Activated CD4-positive, alpha-beta T cell treated with anti-CD3 and anti-CD28 coated beads, Interleukin-10, Interleukin-2, amounts not matched to agents 100 ng/mL and 50 ng/mL, durations not matched to agents 16 hours and 8 hours (primary cell): ENCODE measurements around the gene C6orf47.

Experiments used
- DNase-seq: peaks from one replicate; pipeline ENCODE4 v3.0.0-alpha.2; 2020

The C6orf47 gene

GRCh38 chr6:31658983-31659648 lies 1.5 kb downstream of the C6orf47 start:
- no peak for DNase-seq

DNA sequence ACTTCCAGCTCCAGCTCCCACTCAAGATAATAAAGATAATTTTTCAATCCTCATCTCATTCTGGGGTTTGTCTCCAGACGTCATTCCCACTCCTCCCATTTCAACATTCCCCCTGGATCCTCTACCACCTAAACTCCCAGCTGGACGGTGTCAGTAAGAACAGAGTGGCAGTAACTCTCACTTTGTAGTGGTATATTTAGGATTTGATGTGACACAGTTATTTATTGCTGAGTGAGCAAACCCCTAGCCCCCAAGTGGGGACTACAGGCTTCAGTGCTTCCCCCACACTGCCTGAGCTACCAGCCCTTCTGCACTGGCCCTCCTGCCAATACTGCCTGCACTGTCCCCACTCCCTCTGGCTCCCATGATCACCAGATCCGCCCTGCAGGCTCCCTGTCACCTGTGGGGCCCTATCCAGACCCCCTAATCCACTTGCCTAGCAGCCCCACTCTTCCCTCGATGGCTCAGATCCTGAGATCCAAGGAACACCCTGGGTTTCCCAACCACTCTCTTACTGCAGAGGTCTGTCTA lies 2.4 kb downstream of the C6orf47 start:
- DNase-seq: no peak

- peak; percentile 45 for DNase-seq
Measured at GRCh38 chr6:31657406-31658157, 3.0 kb downstream of the C6orf47 start.

- DNase-seq: no peak
Measured at GRCh38 chr6:31655349-31656237, 5.0 kb downstream of the C6orf47 start, which contains the start of gene APOM. APOM (plus strand) TSS chr6:31655894; CDS start chr6:31655967, 73 bp downstream.

DNA sequence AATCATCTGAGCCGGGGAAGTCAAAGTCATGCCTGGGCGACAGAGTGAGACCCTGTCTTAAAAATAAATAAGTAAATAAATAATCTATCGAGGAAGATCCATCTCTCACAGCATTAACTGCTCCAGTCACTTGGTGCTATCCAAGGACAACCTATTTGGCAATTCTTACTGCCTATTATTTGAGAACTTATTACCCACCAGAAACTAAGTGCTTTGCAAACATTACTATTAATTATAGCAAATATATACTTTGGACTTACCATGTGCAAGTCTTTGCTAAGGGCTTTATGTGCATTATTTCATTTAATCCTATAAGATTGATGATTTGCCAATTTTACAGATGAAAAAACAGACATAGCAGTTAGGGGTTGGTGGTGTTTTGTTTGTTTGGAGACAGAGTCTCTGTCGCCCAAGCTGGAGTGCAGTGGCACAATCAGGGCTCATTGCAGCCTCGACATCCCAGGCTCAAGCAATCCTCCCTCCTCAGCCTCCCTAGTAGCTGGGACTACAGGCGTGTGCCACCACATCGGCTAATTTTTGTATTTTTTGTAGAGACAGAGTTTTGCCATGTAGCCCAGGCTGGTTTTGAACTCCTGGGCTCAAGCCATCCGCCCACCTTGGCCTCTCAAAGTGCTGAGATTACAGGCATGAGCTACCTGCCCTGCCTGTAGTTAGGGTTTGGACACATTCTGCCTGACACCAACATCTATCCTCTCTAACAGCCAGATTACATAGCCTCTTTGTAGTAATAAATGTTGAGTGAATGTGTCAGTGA lies 5.8 kb downstream of the C6orf47 start:
- DNase-seq: no peak

DNA sequence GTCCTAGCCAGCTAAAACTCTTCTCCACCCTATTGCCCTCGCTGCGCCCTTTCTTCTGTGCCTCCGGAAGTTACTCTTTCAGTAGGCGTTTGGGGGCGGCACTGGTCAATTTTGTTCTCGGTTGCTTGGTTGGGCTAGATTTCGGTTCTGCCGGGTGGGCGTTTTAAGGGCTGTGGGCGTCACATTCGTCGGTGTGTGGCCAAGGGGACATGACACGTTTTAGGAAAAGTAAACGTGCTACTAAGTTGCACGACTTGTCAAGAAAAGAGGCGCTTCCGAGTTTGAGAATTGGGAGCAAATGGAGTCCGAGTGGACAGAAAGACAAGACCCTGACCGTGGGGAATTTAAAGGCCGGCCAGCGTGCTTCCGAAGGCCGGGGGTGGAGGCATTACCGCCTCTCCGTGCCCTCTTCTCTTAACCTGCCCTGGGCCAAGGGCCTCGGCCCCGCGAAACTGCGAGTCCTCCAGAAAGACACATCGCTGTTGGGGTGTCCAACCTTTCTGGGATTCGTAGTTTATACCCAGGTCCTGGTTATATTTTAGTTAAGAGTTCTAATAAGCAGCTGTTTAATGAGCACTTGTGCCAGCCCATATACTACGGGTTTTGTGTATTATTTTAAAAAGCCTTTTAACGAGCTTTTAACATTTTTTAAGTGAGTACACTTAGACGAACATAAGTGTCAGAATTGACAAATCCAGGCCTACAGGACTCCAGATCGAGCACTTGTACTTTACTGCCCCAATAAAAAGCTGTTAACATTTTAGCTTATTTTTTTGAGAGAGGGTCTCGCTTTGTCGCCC lies 7.5 kb downstream of the C6orf47 start:
- peak; percentile 92 for DNase-seq

DNA sequence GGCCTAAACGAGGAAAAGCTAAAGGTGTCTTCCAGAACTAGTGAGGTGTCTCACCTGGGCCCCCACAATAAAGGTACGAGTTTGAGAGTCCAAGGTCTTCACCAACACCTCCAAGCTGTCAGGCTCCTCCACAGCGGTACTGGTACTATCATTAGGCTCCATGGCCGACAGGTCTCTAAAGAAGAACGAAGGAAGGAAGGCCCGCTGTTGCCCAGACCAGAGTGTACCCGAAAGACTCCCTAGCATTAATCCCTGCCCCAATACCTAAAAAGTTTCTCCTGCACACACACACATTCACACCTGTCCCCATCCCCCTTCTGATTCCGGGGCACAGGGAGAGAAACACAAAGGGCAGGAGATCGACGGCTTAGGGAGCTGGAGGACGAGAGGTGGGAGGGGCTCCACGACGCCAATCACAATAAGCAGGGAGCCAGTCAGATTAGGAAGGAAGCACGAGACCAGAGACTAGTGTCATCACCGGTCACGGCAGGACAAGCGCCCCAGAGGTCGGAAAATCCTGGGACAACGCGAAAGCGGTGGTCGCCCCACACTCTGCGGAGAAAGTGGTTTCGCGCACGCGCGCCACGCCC lies 8.9 kb downstream of the C6orf47 start:
- DNase-seq: peak; percentile 77

DNA sequence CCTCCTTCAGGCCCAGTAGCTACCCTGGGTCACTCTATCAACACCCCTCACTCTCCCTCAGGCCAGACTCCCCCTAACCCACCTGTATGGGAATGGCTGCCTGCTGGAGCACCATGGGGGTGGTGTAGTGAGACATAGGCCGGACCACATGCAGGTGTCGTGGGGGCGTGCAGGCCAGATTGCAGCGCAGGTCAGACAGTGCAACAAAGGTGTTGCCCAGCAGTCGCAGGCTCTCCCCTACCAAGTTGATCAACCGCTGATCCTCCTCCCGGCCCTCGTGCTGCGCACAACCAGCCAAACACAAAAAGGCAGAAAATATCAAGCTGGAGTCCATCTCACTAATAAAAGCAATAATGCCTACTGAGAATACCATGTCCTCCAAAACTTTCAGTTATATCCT lies 15.3 kb downstream of the C6orf47 start:
- no peak for DNase-seq

DNA sequence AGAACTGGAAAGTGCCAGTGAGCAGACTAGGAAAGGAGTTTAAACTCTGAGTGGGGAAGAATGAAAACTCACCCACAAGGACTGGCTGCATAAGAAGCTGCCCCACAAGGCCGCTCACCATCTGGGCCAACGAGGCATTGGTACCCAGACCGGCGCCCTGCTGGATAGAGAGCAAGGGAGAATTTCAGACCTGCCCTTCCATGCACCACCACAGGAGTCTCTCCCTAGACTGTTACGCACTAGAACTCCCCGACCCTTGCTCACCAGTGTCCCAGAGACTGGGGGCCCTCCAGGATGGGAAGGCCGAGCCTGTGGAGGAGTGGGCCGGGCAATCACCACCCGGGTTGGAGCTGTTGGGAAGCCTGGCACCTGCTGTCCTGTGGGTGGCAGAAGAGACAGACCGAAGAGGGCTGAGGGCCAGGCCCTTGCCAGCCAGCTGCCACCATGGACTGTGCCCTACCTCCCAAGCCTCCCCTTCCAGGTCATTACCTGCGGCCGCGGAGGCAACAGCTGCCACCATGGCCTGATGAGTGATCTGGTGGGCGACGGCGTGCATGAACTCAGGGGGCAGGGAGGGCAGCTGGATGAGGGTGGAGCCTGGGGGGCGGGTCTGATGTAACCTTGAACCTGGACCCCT lies 16.6 kb downstream of the C6orf47 start:
- DNase-seq: no peak

- no peak for DNase-seq
Measured at GRCh38 chr6:31642798-31643570, 17.6 kb downstream of the C6orf47 start.

DNA sequence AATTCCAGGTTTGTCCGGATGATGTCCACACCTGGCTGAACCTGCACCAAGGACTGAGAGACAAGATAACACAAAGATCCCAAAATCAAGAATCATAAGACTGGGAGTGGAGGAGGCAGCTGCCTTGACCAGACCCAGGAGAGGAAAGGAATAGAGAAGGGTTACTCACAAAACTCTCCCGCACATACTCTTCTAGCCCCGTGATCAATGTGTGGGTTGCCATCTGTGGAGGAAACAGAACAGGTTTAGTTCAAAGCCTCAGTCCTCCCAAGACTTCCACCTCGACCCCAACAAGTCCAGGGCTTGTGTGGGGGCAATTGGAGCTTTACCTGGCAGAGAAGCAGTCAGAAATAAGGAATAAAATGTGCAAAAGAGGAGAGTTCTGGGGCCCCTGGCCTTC lies 19.2 kb downstream of the C6orf47 start:
- DNase-seq: no peak

GRCh38 chr6:31640612-31641011 lies 20.0 kb downstream of the C6orf47 start:
- DNase-seq: no peak

GRCh38 chr6:31639449-31639861 lies 21.1 kb downstream of the C6orf47 start:
- peak; percentile 36 for DNase-seq

DNA sequence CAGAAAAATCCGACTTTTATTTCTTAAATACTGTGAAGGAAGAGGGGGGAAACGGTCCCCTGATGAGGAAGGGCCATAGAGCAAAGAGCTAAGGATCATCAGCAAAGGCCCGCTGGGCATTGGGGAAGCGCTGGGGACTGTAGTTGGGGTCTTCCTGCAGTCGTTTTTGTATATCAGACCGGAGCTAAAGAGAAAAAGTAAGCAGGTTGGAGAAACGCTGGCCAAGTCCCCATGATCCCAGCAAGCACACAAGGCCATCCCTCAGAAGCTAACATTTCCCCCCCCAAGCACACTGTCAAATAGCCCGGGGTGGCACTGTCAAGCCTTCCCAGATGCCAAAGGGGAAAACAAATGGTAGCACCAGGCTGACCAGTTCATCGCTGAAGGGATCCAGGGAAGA lies 21.5 kb downstream of the C6orf47 start:
- no peak for DNase-seq

- DNase-seq: no peak
Measured at GRCh38 chr6:31636698-31637596, 23.6 kb downstream of the C6orf47 start.

GRCh38 chr6:31634969-31635575 lies 25.5 kb downstream of the C6orf47 start:
- DNase-seq: no peak

GRCh38 chr6:31634131-31634530 lies 26.4 kb downstream of the C6orf47 start:
- no peak for DNase-seq

DNA sequence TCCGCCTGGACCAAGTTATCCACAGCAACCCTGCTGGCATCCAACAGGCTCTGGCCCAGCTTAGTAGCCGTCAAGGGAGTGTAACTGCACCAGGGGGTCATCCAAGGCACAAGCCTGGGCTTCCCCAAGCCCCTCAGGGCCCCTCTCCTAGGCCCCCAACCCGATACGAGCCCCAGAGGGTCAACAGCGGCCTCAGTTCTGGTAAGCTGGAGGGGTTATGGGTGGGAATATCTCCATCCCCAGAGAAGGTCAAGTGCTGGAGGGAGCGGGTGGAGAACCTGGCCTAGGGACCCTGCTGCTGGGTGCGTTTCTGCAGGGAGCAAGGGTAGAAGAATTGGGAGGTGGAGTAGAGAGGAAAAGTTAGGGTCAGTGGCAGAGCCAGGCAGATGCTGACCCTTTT lies 27.1 kb downstream of the C6orf47 start:
- no peak for DNase-seq
